PC-9 (cell line): ENCODE results near the gene LARGE1. TPM values are rescaled to one million over a fixed set of nuclear protein-coding genes. Genes with fewer than 3 reads are reported as not detected.

Experiments
- BruUV-seq: library from RNA; stranded (reverse); fragments of 400-500 nt; replicated peaks from 2 replicates; lab custom pipeline; 2021; lab: Mats Ljungman, UMichigan
- CTCF ChIA-PET: fragments of 300-600 bp; sonication (Branson Sonifier 250); formaldehyde crosslinking; loops from one replicate; lab custom pipeline; 2022; ENCODE audit warnings: antibody characterized with exemption; lab: Charles Lee
- POLR2A ChIA-PET: fragments of 300-600 bp; sonication (Branson Sonifier 250); formaldehyde crosslinking; loops from one replicate; lab custom pipeline; 2022; ENCODE audit warnings: antibody characterized with exemption; ENCODE audit not compliant: unreplicated experiment; lab: Charles Lee
- DNase-seq, 2 experiments: peaks; one replicate each; pipeline versions ENCODE4 v3.0.0 to v3.0.0-alpha.2; 2015 to 2022; ENCODE audit warnings: mixed read lengths in 1 of 2
- H2AFZ ChIP-seq: fragments of 200-600 bp; sonication (generic); 2 replicates; pipeline ENCODE4 v1.8.1; 2017; ENCODE audit warnings: antibody characterized with exemption
- H3F3A ChIP-seq: fragments of 200-600 bp; sonication (generic); 2 replicates; pipeline ENCODE4 v1.8.1; 2017; ENCODE audit warnings: antibody characterized with exemption, mild to moderate bottlenecking, low read depth; ENCODE audit not compliant: insufficient read depth
- H3K27ac ChIP-seq: fragments of 200-600 bp; sonication (generic); 2 replicates; pipeline ENCODE4 v1.6.1; 2016; ENCODE audit warnings: mixed run types
- H3K27me3 ChIP-seq: fragments of 200-600 bp; sonication (generic); 2 replicates; pipeline ENCODE4 v1.6.1; 2016; ENCODE audit warnings: low read depth, mixed run types; ENCODE audit not compliant: insufficient read depth
- H3K36me3 ChIP-seq: fragments of 200-600 bp; sonication (generic); 2 replicates; pipeline ENCODE4 v1.6.1; 2016; ENCODE audit warnings: low read depth, mixed run types
- H3K4me1 ChIP-seq: fragments of 200-600 bp; sonication (generic); replicated peaks from 2 replicates; pipeline ENCODE4 v1.6.1; 2016; ENCODE audit warnings: mixed run types; ENCODE audit not compliant: insufficient read depth
- H3K4me2 ChIP-seq: fragments of 200-600 bp; sonication (generic); 2 replicates; pipeline ENCODE4 v1.6.1; 2017; ENCODE audit warnings: mixed run types
- H3K4me3 ChIP-seq: fragments of 200-600 bp; sonication (generic); 2 replicates; pipeline ENCODE4 v1.6.1; 2016; ENCODE audit warnings: mixed run types
- H3K79me2 ChIP-seq: fragments of 200-600 bp; sonication (generic); 2 replicates; pipeline ENCODE4 v1.6.1; 2017; ENCODE audit warnings: low read depth, mixed run types
- H3K9me2 ChIP-seq: fragments of 200-600 bp; sonication (generic); 2 replicates; pipeline ENCODE4 v1.8.1; 2017; ENCODE audit warnings: mild to moderate bottlenecking; ENCODE audit not compliant: insufficient read depth
- H3K9me3 ChIP-seq: fragments of 200-600 bp; sonication (generic); 2 replicates; pipeline ENCODE4 v1.8.1; 2016; ENCODE audit warnings: low read depth; ENCODE audit not compliant: insufficient read depth
- H4K20me1 ChIP-seq: fragments of 200-600 bp; sonication (generic); 2 replicates; pipeline ENCODE4 v1.8.1; 2017; ENCODE audit not compliant: insufficient read depth
- EZH2 ChIP-seq: fragments of 200-600 bp; sonication (generic); IDR thresholded peaks from 2 replicates; pipeline ENCODE4 v1.8.0; 2017; ENCODE audit warnings: antibody characterized with exemption, low read depth
- intact Hi-C: fragments of 100-400 bp; cut with micrococcal nuclease; formaldehyde crosslinking; loops from one replicate; pipeline ENCODE4 v1.10.0; 2022; ENCODE audit not compliant: unreplicated experiment
- total RNA-seq: library from RNA; stranded (reverse); gene quantifications from 2 replicates; pipeline ENCODE4 v1.2.3, GENCODE V29; 2021
- TF ChIP-seq, protein P1 (sequence below): fragments of 200-600 bp; sonication (generic); conservative IDR thresholded peaks from 2 replicates; pipeline ENCODE4 v1.6.1; 2017; ENCODE audit warnings: mixed run types, antibody characterized with exemption, mild to moderate bottlenecking, moderate library complexity

The LARGE1 gene
- total RNA-seq, 1 experiment from 2014 or later = 12.5 TPM

DNA sequence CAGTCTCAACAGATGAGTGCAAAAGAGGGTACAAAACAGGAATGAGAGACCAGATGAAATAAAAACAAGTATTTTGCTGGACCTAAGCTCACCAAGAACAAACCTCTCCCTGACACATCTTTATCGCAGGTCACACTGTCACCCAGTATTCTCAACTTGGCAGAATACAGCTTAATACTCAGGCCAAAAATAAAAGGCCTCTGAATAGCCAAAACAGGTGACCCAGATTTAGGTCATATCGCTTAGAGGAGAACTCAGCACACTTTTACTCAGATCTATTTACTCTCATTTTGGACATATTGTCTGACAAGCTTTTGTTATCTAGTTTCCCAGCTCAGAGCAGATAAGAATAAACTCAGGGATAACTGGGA is 645.2 kb downstream of the LARGE1 start:
- Histone ChIP-seq H3K36me3 (no peaks in the 10 kb centered on the region), H3K9me3 (no peaks in the 10 kb centered on the region), H3K79me2 (no peaks in the 10 kb centered on the region), H3K4me1 (no peaks in the 10 kb centered on the region), H3K9me2 (no peaks in the 10 kb centered on the region), H2AFZ (no peak overlapping the region), H3K27me3 (peaks cover 22% of the 10 kb centered on the region), H4K20me1 (no peaks in the 10 kb centered on the region), H3F3A (no peaks in the 10 kb centered on the region), H3K4me2 (no peak overlapping the region), H3K4me3 (no peak overlapping the region), H3K27ac (no peak overlapping the region)
- no TSS peak for BruUV-seq
- TF ChIP-seq, protein P1, sequence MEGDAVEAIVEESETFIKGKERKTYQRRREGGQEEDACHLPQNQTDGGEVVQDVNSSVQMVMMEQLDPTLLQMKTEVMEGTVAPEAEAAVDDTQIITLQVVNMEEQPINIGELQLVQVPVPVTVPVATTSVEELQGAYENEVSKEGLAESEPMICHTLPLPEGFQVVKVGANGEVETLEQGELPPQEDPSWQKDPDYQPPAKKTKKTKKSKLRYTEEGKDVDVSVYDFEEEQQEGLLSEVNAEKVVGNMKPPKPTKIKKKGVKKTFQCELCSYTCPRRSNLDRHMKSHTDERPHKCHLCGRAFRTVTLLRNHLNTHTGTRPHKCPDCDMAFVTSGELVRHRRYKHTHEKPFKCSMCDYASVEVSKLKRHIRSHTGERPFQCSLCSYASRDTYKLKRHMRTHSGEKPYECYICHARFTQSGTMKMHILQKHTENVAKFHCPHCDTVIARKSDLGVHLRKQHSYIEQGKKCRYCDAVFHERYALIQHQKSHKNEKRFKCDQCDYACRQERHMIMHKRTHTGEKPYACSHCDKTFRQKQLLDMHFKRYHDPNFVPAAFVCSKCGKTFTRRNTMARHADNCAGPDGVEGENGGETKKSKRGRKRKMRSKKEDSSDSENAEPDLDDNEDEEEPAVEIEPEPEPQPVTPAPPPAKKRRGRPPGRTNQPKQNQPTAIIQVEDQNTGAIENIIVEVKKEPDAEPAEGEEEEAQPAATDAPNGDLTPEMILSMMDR = no peak
- TF ChIP-seq EZH2 = no peak
- intact Hi-C loops = no loop called here
- CTCF ChIA-PET = no interaction called here
- POLR2A ChIA-PET = no interaction called here
- no peak for DNase-seq

DNA sequence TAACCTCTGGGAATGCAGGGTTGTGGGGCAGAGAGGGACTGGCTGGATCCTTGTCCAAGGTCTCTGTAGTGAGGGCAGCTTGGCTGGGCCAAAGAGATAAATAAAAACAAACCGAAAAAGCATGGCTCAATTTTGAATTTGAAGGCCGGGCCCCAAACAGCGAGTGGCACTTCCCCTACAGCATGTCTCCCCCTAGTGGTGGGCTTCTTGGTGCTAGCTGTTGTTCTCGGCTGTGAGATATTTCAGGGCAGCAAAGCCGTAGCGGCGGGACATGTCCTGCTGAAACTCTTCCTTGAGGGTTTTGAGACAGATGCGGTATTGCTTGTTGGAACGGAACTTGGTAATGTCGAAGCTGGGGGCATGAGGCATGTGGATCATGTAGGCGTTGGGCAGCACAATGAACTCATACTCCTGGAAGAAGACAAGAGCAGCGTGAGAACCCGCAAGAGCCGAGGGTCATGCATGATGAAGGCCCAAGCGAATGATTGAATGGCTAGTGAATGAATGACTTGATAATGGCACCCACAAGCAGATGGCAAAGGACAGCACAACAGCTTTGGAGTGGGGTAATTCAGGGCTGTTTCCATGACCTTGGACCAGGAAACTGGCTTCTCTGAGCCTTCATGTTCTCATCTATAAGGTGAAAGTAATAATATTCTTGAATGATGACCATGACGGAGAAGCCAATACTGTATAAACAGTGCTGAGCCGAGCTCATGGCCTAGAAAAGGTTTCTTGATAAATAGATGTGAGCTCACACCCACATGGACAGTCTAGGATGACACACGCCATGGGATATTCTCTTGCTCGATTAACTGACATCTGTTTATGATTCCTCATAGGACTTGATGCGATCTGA is 645.8 kb downstream of the LARGE1 start:
- no peaks in the 10 kb centered on the region for H3K4me1 ChIP-seq
- BruUV-seq = no TSS peak
- ChIA-PET POLR2A (no interaction called here), CTCF (interaction anchor here (0.7 kb wide), 1 partner anchor 368 kb away, joined by 3 read pairs; no protein-coding TSS in a partner anchor)
- H3K9me2 ChIP-seq = no peaks in the 10 kb centered on the region
- H4K20me1 ChIP-seq = no peaks in the 10 kb centered on the region
- H3K4me2 ChIP-seq = no peak overlapping the region
- H3K4me3 ChIP-seq = no peak overlapping the region
- TF ChIP-seq EZH2 = no peak
- TF ChIP-seq, protein P1 = peak; percentile 70
- peaks cover 19% of the 10 kb centered on the region for H3K27me3 ChIP-seq
- no peak overlapping the region for H3K27ac ChIP-seq
- no peaks in the 10 kb centered on the region for H3K79me2 ChIP-seq
- no peak overlapping the region for H2AFZ ChIP-seq
- DNase-seq = peak in 1 of 2 experiments; percentile 2
- H3F3A ChIP-seq = no peaks in the 10 kb centered on the region
- H3K36me3 ChIP-seq = no peaks in the 10 kb centered on the region
- intact Hi-C loops = no loop called here
- no peaks in the 10 kb centered on the region for H3K9me3 ChIP-seq

DNA sequence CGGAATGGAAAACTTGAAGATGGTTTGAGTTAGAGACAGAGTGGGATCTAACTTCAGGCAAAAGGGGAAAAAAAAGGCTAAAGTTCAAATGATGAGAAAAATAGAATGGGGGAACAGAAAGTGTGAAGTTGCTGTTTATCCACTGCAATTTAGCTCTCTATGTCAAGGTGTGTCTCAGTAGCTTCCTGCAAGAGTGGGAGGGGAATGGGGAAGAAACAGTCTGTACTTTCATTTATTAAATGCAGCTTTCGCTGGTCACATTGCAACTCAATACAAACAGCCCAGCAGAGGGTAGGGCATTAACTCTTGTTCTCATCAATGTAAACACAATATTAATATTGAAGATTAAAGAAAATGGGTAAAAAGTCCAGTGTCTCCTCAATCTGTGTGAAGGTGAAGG is 647.4 kb downstream of the LARGE1 start:
- H3K36me3 ChIP-seq = no peaks in the 10 kb centered on the region
- H3K4me2 ChIP-seq = no peak overlapping the region
- BruUV-seq = no TSS peak
- H3K27ac ChIP-seq = no peak overlapping the region
- no peaks in the 10 kb centered on the region for H3K9me3 ChIP-seq
- DNase-seq = no peak
- no peaks in the 10 kb centered on the region for H3K4me1 ChIP-seq
- no peaks in the 10 kb centered on the region for H3F3A ChIP-seq
- no peaks in the 10 kb centered on the region for H3K9me2 ChIP-seq
- H3K79me2 ChIP-seq = no peaks in the 10 kb centered on the region
- no peak overlapping the region for H2AFZ ChIP-seq
- TF ChIP-seq, protein P1 = no peak
- TF ChIP-seq EZH2 = no peak
- H3K4me3 ChIP-seq = no peak overlapping the region
- H4K20me1 ChIP-seq = no peaks in the 10 kb centered on the region
- CTCF ChIA-PET = no interaction called here
- POLR2A ChIA-PET = no interaction called here
- intact Hi-C loops = no loop called here
- H3K27me3 ChIP-seq = peaks cover 26% of the 10 kb centered on the region
